GM23338 (cell line): Measurements from ENCODE around the gene SIGLEC7. TPM values are rescaled to one million over a fixed set of nuclear protein-coding genes. Genes with fewer than 3 reads are reported as not detected.

Experiments used
- ATAC-seq: fragments of 200-7000 bp; cut with Tn5 transposase; 3 replicates; pipeline ENCODE4 v1.9.1; 2020
- DNase-seq: peaks from one replicate; pipeline ENCODE4 v3.0.0-alpha.2; 2015; ENCODE audit warnings: low spot score
- H2AFZ ChIP-seq: fragments of 200-600 bp; sonication (generic); 2 replicates; pipeline ENCODE4 v1.8.0; 2016; ENCODE audit warnings: antibody characterized with exemption, mild to moderate bottlenecking, moderate library complexity
- H3F3A ChIP-seq: fragments of 200-600 bp; sonication (generic); replicated peaks from 2 replicates; pipeline ENCODE4 v1.8.0; 2017; ENCODE audit warnings: antibody characterized with exemption, mixed run types, low read depth
- H3K27ac ChIP-seq: fragments of 200-600 bp; sonication (generic); 2 replicates; pipeline ENCODE4 v1.6.1; 2016; ENCODE audit warnings: low read depth
- H3K27me3 ChIP-seq: fragments of 200-600 bp; sonication (generic); 2 replicates; pipeline ENCODE4 v1.8.0; 2016; ENCODE audit warnings: mild to moderate bottlenecking, mixed run types, moderate library complexity; ENCODE audit not compliant: insufficient read depth
- H3K36me3 ChIP-seq: fragments of 200-600 bp; sonication (generic); 2 replicates; pipeline ENCODE4 v1.8.0; 2016; ENCODE audit warnings: mild to moderate bottlenecking; ENCODE audit not compliant: insufficient read depth
- H3K4me1 ChIP-seq: fragments of 200-600 bp; sonication (generic); 2 replicates; pipeline ENCODE4 v1.8.0; 2016; ENCODE audit warnings: mild to moderate bottlenecking, moderate library complexity; ENCODE audit not compliant: insufficient read depth
- H3K4me2 ChIP-seq: fragments of 200-600 bp; sonication (generic); 2 replicates; pipeline ENCODE4 v1.7.1; 2017; ENCODE audit warnings: mixed run types
- H3K4me3 ChIP-seq: fragments of 200-600 bp; sonication (generic); 2 replicates; pipeline ENCODE4 v1.6.1; 2016; ENCODE audit warnings: mixed run types
- H3K79me2 ChIP-seq: fragments of 200-600 bp; sonication (generic); replicated peaks from 2 replicates; pipeline ENCODE4 v1.8.0; 2017; ENCODE audit warnings: mild to moderate bottlenecking; ENCODE audit not compliant: insufficient read depth
- H3K9me2 ChIP-seq: fragments of 200-600 bp; sonication (generic); 2 replicates; pipeline ENCODE4 v1.8.0; 2017; ENCODE audit not compliant: insufficient read depth
- H4K20me1 ChIP-seq: fragments of 200-600 bp; sonication (generic); replicated peaks from 2 replicates; pipeline ENCODE4 v1.8.0; 2017; ENCODE audit warnings: mild to moderate bottlenecking; ENCODE audit not compliant: insufficient read depth
- H3K27ac Mint-ChIP-seq: 2 replicates; pipeline ENCODE4 v1.8.0; 2020; ENCODE audit warnings: inconsistent platforms, mild to moderate bottlenecking, moderate library complexity, mixed read lengths
- H3K27me3 Mint-ChIP-seq: 3 replicates; pipeline ENCODE4 v1.8.0; 2022; ENCODE audit warnings: low read depth, mild to moderate bottlenecking, moderate library complexity, mixed read lengths, inconsistent platforms; ENCODE audit not compliant: insufficient read depth, poor library complexity
- H3K36me3 Mint-ChIP-seq: 3 replicates; pipeline ENCODE4 v1.8.0; 2021; ENCODE audit warnings: low read depth, mild to moderate bottlenecking, inconsistent platforms, moderate library complexity, mixed read lengths
- H3K4me1 Mint-ChIP-seq: 3 replicates; pipeline ENCODE4 v1.8.0; 2020; ENCODE audit warnings: mild to moderate bottlenecking, inconsistent platforms, mixed read lengths
- H3K4me3 Mint-ChIP-seq: 3 replicates; pipeline ENCODE4 v1.8.0; 2021; ENCODE audit warnings: moderate library complexity, mild to moderate bottlenecking, inconsistent platforms, mixed read lengths
- H3K9me3 Mint-ChIP-seq: 3 replicates; pipeline ENCODE4 v1.8.0; 2020; ENCODE audit warnings: moderate library complexity, mild to moderate bottlenecking, inconsistent platforms, mixed read lengths
- CREB1 ChIP-seq: fragments of 250-450 bp; sonication (Bioruptor Pico); IDR thresholded peaks from 2 replicates; pipeline ENCODE4 v1.5.0; 2020; ENCODE audit warnings: low read depth, mild to moderate bottlenecking, moderate library complexity
- CTCF ChIP-seq, 2 experiments: fragments of 200-600 bp in 1 of 2; sonication (generic) in 1 of 2; conservative IDR thresholded peaks; 2 replicates each; pipeline versions ENCODE4 v1.5.1 to v1.6.1; 2016 to 2017; ENCODE audit warnings: antibody characterized with exemption in 2 of 2, low read depth in 2 of 2, mild to moderate bottlenecking in 2 of 2, moderate library complexity in 1 of 2
- EZH2 ChIP-seq: fragments of 200-600 bp; sonication (generic); IDR thresholded peaks from one replicate; pipeline ENCODE4 v1.8.0; 2017; ENCODE audit warnings: antibody characterized with exemption, mild to moderate bottlenecking, low read depth; ENCODE audit not compliant: unreplicated experiment
- EZH2phosphoT487 ChIP-seq: fragments of 200-600 bp; sonication (generic); IDR thresholded peaks from one replicate; pipeline ENCODE4 v1.8.1; 2018; ENCODE audit warnings: antibody characterized with exemption; ENCODE audit not compliant: unreplicated experiment
- JUNB ChIP-seq: IDR thresholded peaks from one replicate; pipeline ENCODE4 v1.6.1; 2016; ENCODE audit warnings: antibody characterized with exemption; ENCODE audit not compliant: unreplicated experiment
- NANOG ChIP-seq: IDR thresholded peaks from 2 replicates; pipeline ENCODE4 v1.6.1; 2016; ENCODE audit warnings: antibody characterized with exemption, borderline replicate concordance
- POLR2AphosphoS5 ChIP-seq: IDR thresholded peaks from 2 replicates; pipeline ENCODE4 v1.6.1; 2016; ENCODE audit warnings: antibody characterized with exemption, low read depth
- REST ChIP-seq: IDR thresholded peaks from one replicate; pipeline ENCODE4 v1.6.1; 2018; ENCODE audit warnings: antibody characterized with exemption; ENCODE audit not compliant: unreplicated experiment
- STAT1 ChIP-seq: IDR thresholded peaks from one replicate; pipeline ENCODE4 v1.6.1; 2016; ENCODE audit warnings: antibody characterized with exemption; ENCODE audit not compliant: unreplicated experiment
- ZNF331 ChIP-seq: fragments of 250-450 bp; sonication (Bioruptor Pico); IDR thresholded peaks from 2 replicates; pipeline ENCODE4 v1.5.0; 2020; ENCODE audit warnings: low read depth, mild to moderate bottlenecking, moderate library complexity
- polyA plus RNA-seq: library from polyadenylated mRNA; unstranded; fragments of >200 nt; fragmentation: Nextera tagmentation; extraction: Ambion mirVana; gene quantifications from 2 replicates; pipeline ENCODE4 v1.2.1, GENCODE V29; 2016
- total RNA-seq: library from RNA; depleted of rRNA; stranded (reverse); fragments of >200 nt; shearing (Covaris generic); gene quantifications from 2 replicates; pipeline ENCODE4 v1.2.3, GENCODE V29; 2014
- TF ChIP-seq, protein P1 (sequence below): IDR thresholded peaks from 2 replicates; pipeline ENCODE4 v1.6.1; 2016; ENCODE audit warnings: antibody characterized with exemption

Gene SIGLEC7
- total and polyA plus RNA-seq, 2 experiments from 2014 or later: not detected

GRCh38 chr19:51186323-51186722 is 44.2 kb downstream of the SIGLEC7 start:
- H3K27ac Mint-ChIP-seq: no peak overlapping the region
- H3F3A ChIP-seq: no peaks in the 10 kb centered on the region
- peaks cover 11% of the 10 kb centered on the region; the same call in 1 of the 2 replicates for H3K27me3 ChIP-seq
- 0 out of 2 replicates have a peak, but pooled peaks cover 2% of the 10 kb centered on the region for H3K9me2 ChIP-seq
- TF ChIP-seq EZH2phosphoT487 (no peak), ZNF331 (CRISPR knock-in tag) (no peak), EZH2 (no peak), STAT1 (no peak), CREB1 (CRISPR knock-in tag) (no peak), CTCF (conservative IDR thresholded peaks at IDR 0.05; ENCODE audit: low read depth in 2 of 2) (no peak), REST (no peak), POLR2AphosphoS5 (no peak), NANOG (no peak), JUNB (no peak)
- TF ChIP-seq, protein P1, sequence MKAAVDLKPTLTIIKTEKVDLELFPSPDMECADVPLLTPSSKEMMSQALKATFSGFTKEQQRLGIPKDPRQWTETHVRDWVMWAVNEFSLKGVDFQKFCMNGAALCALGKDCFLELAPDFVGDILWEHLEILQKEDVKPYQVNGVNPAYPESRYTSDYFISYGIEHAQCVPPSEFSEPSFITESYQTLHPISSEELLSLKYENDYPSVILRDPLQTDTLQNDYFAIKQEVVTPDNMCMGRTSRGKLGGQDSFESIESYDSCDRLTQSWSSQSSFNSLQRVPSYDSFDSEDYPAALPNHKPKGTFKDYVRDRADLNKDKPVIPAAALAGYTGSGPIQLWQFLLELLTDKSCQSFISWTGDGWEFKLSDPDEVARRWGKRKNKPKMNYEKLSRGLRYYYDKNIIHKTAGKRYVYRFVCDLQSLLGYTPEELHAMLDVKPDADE: no peak
- H4K20me1 ChIP-seq: no peaks in the 10 kb centered on the region
- H3K4me1 ChIP-seq: no peaks in the 10 kb centered on the region
- H3K27ac ChIP-seq: no peak overlapping the region
- ATAC-seq: no peak; the same call in 2 of the 3 replicates
- DNase-seq: no peak
- no peak overlapping the region for H3K4me2 ChIP-seq
- no peaks in the 10 kb centered on the region for H3K36me3 Mint-ChIP-seq
- no peak overlapping the region for H3K4me3 ChIP-seq
- no peaks in the 10 kb centered on the region for H3K36me3 ChIP-seq
- H2AFZ ChIP-seq: no peak overlapping the region
- no peaks in the 10 kb centered on the region for H3K4me1 Mint-ChIP-seq
- H3K9me3 Mint-ChIP-seq: peaks cover 34% of the 10 kb centered on the region
- no peaks in the 10 kb centered on the region for H3K79me2 ChIP-seq
- H3K27me3 Mint-ChIP-seq: peaks cover 18% of the 10 kb centered on the region
- no peak overlapping the region for H3K4me3 Mint-ChIP-seq
